Measurements from ENCODE around the gene SLC22A31. TPM values are rescaled to one million over a fixed set of nuclear protein-coding genes. Genes with fewer than 3 reads are reported as not detected.

Gene SLC22A31
- total RNA-seq, 1 experiment from 2014 or later = not detected

GRCh38 chr16:89179656-89180315 lies 20.6 kb downstream of the SLC22A31 start:
- DNase-seq (ENCODE audit: low spot score) = no peak

- DNase-seq (ENCODE audit: low spot score) = no peak
Observed at GRCh38 chr16:89179148-89179484, 21.2 kb downstream of the SLC22A31 start.

GRCh38 chr16:89178453-89179147 lies 21.7 kb downstream of the SLC22A31 start:
- DNase-seq (ENCODE audit: low spot score) = no peak

GRCh38 chr16:89177501-89177900 lies 22.8 kb downstream of the SLC22A31 start:
- DNase-seq (ENCODE audit: low spot score) = no peak

GRCh38 chr16:89176717-89177116 lies 23.6 kb downstream of the SLC22A31 start:
- no peak for DNase-seq (ENCODE audit: low spot score)

GRCh38 chr16:89176147-89176690 lies 24.1 kb downstream of the SLC22A31 start:
- DNase-seq (ENCODE audit: low spot score) = no peak

- no peak for DNase-seq (ENCODE audit: low spot score)
Observed at GRCh38 chr16:89175280-89176146, 24.8 kb downstream of the SLC22A31 start.

- DNase-seq (ENCODE audit: low spot score) = no peak
Observed at GRCh38 chr16:89174877-89175276, 25.5 kb downstream of the SLC22A31 start.

GRCh38 chr16:89174055-89174827 lies 26.1 kb downstream of the SLC22A31 start:
- DNase-seq (ENCODE audit: low spot score) = no peak

- no peak for DNase-seq (ENCODE audit: low spot score)
Observed at GRCh38 chr16:89173174-89173921, 27.0 kb downstream of the SLC22A31 start.

GRCh38 chr16:89172528-89173173 lies 27.7 kb downstream of the SLC22A31 start:
- no peak for DNase-seq (ENCODE audit: low spot score)

GRCh38 chr16:89172171-89172527 lies 28.2 kb downstream of the SLC22A31 start:
- no peak for DNase-seq (ENCODE audit: low spot score)

GRCh38 chr16:89171216-89172170 lies 28.8 kb downstream of the SLC22A31 start, which contains the start of gene CDH15:
TSS of gene CDH15 (plus strand) at chr16:89171748. CDS start at chr16:89171832, 84 bp downstream.
- peak; percentile 67 for DNase-seq (ENCODE audit: low spot score)

GRCh38 chr16:89170346-89171215 lies 29.8 kb downstream of the SLC22A31 start:
- DNase-seq (ENCODE audit: low spot score) = no peak

GRCh38 chr16:89169778-89170177 lies 30.6 kb downstream of the SLC22A31 start:
- DNase-seq (ENCODE audit: low spot score) = no peak

- no peak for DNase-seq (ENCODE audit: low spot score)
Observed at GRCh38 chr16:89168381-89169189, 31.8 kb downstream of the SLC22A31 start.

- DNase-seq (ENCODE audit: low spot score) = peak; percentile 62
Observed at GRCh38 chr16:89167425-89167941, 32.9 kb downstream of the SLC22A31 start.
